ENCODE results near the gene MED7. TPM values are rescaled to one million over a fixed set of nuclear protein-coding genes. Genes with fewer than 3 reads are reported as not detected.

MED7 gene
- total RNA-seq, 1 experiment from 2014 or later: 20.9 TPM

- no peak for DNase-seq (ENCODE audit: low read depth)
Observed at GRCh38 chr5:157162919-157163510, 20.4 kb upstream of the MED7 start.

- no peak for DNase-seq (ENCODE audit: low read depth)
Observed at GRCh38 chr5:157161996-157162395, 19.3 kb upstream of the MED7 start.

DNA sequence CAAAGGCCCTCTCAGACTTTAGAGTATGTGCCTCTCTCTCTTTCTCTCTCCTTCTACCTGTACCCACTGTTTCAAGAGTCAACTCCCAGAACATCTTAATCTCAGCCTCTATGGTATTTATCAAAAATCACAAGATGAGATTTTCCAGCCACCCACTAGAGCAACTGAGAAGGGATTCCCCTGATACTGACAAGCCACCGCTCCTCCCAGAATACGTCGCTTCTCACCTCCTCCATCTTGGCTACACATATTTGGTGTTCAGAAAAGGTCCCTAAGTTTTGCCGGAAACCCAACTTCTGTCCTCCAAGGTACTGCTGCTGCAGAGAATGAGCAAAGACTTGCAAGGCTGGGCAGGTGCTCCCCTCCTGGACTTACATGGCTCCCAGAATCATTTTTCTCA is 17.3 kb upstream of the MED7 start:
- no peak for DNase-seq (ENCODE audit: low read depth)

- no peak for DNase-seq (ENCODE audit: low read depth)
Observed at GRCh38 chr5:157159209-157159751, 16.6 kb upstream of the MED7 start.

- DNase-seq (ENCODE audit: low read depth): no peak
Observed at GRCh38 chr5:157157293-157157891, 14.7 kb upstream of the MED7 start.

GRCh38 chr5:157155297-157155696 is 12.6 kb upstream of the MED7 start:
- no peak for DNase-seq (ENCODE audit: low read depth)

- DNase-seq (ENCODE audit: low read depth): no peak
Observed at GRCh38 chr5:157150995-157151394, 8.3 kb upstream of the MED7 start.

- peak; percentile 56 for DNase-seq (ENCODE audit: low read depth)
Observed at GRCh38 chr5:157148734-157149615, 6.3 kb upstream of the MED7 start.

- DNase-seq (ENCODE audit: low read depth): peak; percentile 48
Observed at GRCh38 chr5:157143127-157143971, 684 bp upstream of the MED7 start.

DNA sequence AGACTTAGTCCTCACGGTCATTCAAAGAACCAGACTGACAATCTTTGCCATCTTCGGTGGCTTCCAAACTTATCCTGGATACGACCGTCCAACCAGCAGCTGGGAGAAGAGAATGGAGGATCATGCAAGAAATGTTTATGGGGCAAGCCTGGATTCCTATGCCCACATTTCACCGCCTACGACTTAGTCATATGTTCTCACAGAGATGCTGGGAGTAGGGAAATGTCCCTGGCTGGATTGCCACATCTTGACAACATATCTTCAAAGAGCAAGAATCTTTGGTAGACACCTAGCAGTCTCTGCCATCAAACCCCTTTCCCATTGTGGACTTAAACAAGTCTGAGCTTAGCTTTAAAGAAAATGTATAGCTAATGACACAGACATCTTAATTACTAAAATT is 5.0 kb downstream of the MED7 start:
- no peak for DNase-seq (ENCODE audit: low read depth)

- no peak for DNase-seq (ENCODE audit: low read depth)
Observed at GRCh38 chr5:157132281-157132612, 10.4 kb downstream of the MED7 start.

GRCh38 chr5:157130925-157131324 is 11.7 kb downstream of the MED7 start:
- peak; percentile 78 for DNase-seq (ENCODE audit: low read depth)

DNA sequence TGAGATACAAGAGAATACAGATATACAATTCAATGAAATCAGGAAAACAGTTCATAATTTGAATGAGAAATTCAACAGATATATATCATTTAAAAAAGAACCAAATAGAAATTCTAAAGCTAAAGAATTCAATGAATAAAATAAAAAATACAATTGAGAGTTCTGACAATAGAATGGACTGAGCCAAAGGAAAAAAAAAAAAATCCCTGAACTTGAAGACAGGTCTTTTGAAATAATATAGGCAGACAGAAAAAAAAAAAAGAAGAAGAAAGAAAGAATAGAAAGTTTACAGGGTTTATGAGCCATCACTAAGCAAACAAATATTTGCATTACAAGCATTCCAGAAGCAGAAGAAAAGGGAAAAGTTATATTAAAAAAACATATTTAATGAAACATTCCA is 21.0 kb downstream of the MED7 start:
- DNase-seq (ENCODE audit: low read depth): no peak

GRCh38 chr5:157120102-157120501 is 22.6 kb downstream of the MED7 start:
- DNase-seq (ENCODE audit: low read depth): no peak

DNA sequence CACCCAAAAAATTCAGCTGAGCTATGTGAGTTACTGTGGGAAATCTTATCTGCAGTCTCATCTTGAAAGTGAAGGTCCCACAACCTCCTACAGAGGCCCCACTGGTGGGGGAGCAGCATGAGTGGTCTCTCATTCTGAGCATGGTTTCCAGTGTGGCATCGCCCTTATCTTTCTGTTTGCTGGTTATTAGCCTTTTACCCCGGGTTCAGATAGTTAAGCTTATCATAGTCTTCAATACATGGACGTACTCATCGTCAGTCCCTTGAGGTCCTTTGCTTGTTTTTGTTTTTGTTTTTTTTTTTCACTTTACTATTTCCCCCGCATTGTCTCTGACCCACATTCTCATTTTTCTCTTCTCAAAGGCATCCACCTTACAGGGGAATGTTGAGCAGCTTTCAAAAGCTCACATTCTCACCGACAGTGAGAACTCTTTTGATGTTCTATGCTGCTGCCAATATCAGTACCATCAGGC is 26.1 kb downstream of the MED7 start:
- DNase-seq (ENCODE audit: low read depth): no peak

GRCh38 chr5:157115502-157115901 is 27.2 kb downstream of the MED7 start:
- no peak for DNase-seq (ENCODE audit: low read depth)

GRCh38 chr5:157115012-157115411 is 27.7 kb downstream of the MED7 start:
- DNase-seq (ENCODE audit: low read depth): no peak

DNA sequence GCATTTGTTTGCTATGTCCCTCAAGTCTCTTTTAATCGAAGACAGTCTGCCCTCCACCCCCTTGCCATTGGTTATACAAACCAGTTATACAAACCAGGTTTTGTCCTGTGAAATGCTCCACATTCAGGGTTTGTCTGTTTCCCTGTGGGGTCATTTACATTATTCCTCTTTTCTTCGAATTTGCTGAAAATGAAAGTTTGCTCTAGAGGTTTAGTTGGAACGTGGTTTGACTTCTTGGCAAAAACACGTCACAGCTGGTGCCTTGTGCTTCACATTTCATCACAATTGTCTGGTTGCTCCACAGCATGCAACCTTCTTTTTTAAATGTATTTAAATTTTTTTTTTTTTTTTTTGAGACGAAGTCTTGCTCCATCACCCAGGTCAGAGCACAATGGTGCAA is 29.7 kb downstream of the MED7 start:
- DNase-seq (ENCODE audit: low read depth): no peak

DNA sequence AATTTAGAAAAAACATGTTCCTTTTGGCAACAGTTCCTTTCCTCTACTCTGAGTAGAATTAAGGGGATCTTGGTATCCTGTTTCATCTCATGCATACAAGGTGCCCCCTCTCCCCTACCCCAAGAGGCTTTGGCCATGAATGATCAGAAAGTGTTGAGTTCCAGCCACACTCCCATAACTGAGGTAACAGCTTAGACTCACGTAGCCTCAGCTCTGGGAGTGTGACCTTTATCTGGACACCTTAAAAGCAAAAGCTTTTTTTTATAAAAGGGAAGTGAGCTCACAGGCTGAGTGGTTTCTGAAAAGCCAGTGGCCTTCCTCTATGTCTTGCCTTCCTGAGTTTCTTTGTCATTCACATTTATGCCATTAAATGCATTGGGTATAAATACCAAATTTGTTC is 32.9 kb downstream of the MED7 start:
- DNase-seq (ENCODE audit: low read depth): no peak

DNA sequence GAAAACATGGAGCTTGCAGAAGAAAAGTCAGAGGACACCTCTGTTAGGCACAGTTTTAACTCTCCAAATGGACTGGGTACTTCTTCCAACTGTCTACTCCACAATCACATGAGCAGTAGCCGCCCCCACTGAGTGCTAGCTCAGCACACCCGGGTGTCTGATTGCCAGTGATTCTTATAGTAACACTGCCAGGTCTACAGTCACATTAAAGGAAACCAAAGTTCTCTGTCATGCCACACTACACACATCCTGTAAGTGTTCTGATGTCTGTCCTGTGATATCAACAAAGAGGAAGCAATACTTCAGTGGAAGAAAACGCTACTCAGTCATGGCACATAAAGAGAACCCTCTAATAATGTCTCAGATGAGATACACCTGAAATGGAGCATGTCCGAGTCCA is 33.7 kb downstream of the MED7 start, which contains the start of gene HAVCR2:
Gene HAVCR2, minus strand, starts transcription at position 69 of the 400 bp plus-strand sequence. Its CDS starts 61 bp downstream, at position 8.
- no peak for DNase-seq (ENCODE audit: low read depth)

GRCh38 chr5:157107508-157107907 is 35.2 kb downstream of the MED7 start:
- peak; percentile 41 for DNase-seq (ENCODE audit: low read depth)
